Stomach (tissue), 9 donors: Measurements from ENCODE around the gene TTN. TPM values are rescaled to one million over a fixed set of nuclear protein-coding genes. Genes with fewer than 3 reads are reported as not detected.

Experiments
- DNase-seq, 2 donors: peaks; one replicate each; pipeline versions ENCODE4 v3.0.0 to v3.0.0-alpha.2; 2013 to 2019
- H3K27ac ChIP-seq, 5 donors: fragments of 200-600 bp in 4 of 5; sonication (generic) in 4 of 5; one replicate each; pipeline ENCODE4 v1.5.1; 2013 to 2019; ENCODE audit warnings: mild to moderate bottlenecking in 1 of 5, moderate library complexity in 1 of 5
- H3K27me3 ChIP-seq, 3 donors: fragments of 200-600 bp; sonication (generic); one replicate each; pipeline ENCODE4 v1.5.1; 2017 to 2019; ENCODE audit warnings: mixed run types in 1 of 3
- H3K36me3 ChIP-seq, 4 donors: fragments of 200-600 bp; sonication (generic); 1 replicate in 3 of 4; 2 replicates in 1 of 4; pipeline ENCODE4 v1.5.1; 2016 to 2019
- H3K4me1 ChIP-seq, 4 donors: fragments of 200-600 bp; sonication (generic); one replicate each; pipeline ENCODE4 v1.5.1; 2016 to 2019
- H3K4me3 ChIP-seq, 4 donors: fragments of 200-600 bp; sonication (generic) in 3 of 4; one replicate each; pipeline ENCODE4 v1.5.1; 2016 to 2019; ENCODE audit warnings: mild to moderate bottlenecking in 1 of 4
- H3K9me3 ChIP-seq, 4 donors: fragments of 200-600 bp; sonication (generic); one replicate each; pipeline ENCODE4 v1.5.1; 2016 to 2019
- EP300 ChIP-seq: sonication (generic); formaldehyde crosslinking; IDR thresholded peaks from one replicate; pipeline ENCODE4 v1.6.1; 2017; ENCODE audit warnings: antibody characterized with exemption
- POLR2A ChIP-seq, 4 donors: fragments of 450-650 bp; IDR thresholded peaks; one replicate each; pipeline ENCODE4 v1.6.1; 2016; ENCODE audit warnings: antibody characterized with exemption in 4 of 4, control low read depth in 2 of 4, mild to moderate bottlenecking in 1 of 4, moderate library complexity in 1 of 4
- POLR2AphosphoS5 ChIP-seq, 3 donors: sonication (generic); formaldehyde crosslinking; IDR thresholded peaks; one replicate each; pipeline ENCODE4 v1.6.1; 2016; ENCODE audit warnings: antibody characterized with exemption in 3 of 3
- WGBS, 5 donors: extraction: QIAGEN DNeasy Blood & Tissue Kit in 3 of 5; methylation state at CpG; one replicate each; pipeline versions ENCODE4 v1.1.5 to v1.1.7; 2013 to 2018; 5-methylcytosine and 5-hydroxymethylcytosine counted together
- intact Hi-C: fragments of 100-400 bp; cut with DNase I; formaldehyde crosslinking; loops from one replicate; pipeline ENCODE4 v1.15.1; 2023; ENCODE audit warnings: low total_unique reads
- polyA plus RNA-seq, 3 donors: library from polyadenylated mRNA; stranded (reverse); fragments of 200-250 nt; gene quantifications; one replicate each; pipeline ENCODE4 v1.2.3, GENCODE V29; 2013
- total RNA-seq, 5 donors: library from RNA; depleted of rRNA; stranded (reverse); fragments of >200 nt; gene quantifications; one replicate each; pipeline versions ENCODE4 v1.1.0 to v1.2.3, GENCODE V29; 2014 to 2016
- TF ChIP-seq, protein P1 (sequence below), 7 experiments: fragments of 450-650 bp in 4 of 7; fragments of 200-600 bp in 3 of 7; sonication (generic) in 3 of 7; IDR thresholded peaks; one replicate each; pipeline ENCODE4 v1.5.1; 2016 to 2019; ENCODE audit warnings: antibody characterized with exemption in 7 of 7, control low read depth in 2 of 7, mild to moderate bottlenecking in 1 of 7
- donor health status: healthy with polysubstance abuse.
- donor health status: Bipolar disorder and iron deficiency.
- donor health status: healthy.

TTN gene
- total and polyA plus RNA-seq, 8 donors: 0.03 to 12.8 (median 2.2) TPM

DNA sequence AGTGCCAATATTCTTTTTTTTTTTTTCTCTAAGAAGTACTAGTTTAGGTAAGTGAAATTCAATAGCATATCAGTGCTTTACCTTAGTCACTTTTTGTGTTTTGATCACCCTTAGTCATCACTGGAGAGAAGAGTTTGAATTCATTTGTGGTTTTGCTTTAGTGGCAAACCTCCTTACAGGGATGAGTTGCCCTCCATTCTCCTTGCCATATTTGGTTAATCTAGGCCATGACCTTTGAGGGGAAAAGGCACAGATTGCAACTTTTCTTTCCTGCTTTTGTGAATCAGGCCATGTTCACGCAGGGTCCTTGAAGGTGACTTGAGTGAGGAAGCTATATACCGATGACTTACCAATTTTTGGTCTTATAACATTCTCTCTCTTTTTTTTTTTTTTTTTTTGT is 292.6 kb downstream of the TTN start:
- no peaks in the 10 kb centered on the region for H3K4me1 ChIP-seq
- H3K27me3 ChIP-seq: no peaks in the 10 kb centered on the region
- no peak overlapping the region for H3K4me3 ChIP-seq
- no peak overlapping the region for H3K27ac ChIP-seq
- peaks cover 7 to 62% (median 58%) of the 10 kb centered on the region in 4 donors for H3K36me3 ChIP-seq
- DNase-seq: no peak
- intact Hi-C loops: no loop called here
- no peak for TF ChIP-seq EP300
- TF ChIP-seq POLR2AphosphoS5 (IDR thresholded peaks at IDR 0.05): no peak
- no peak for TF ChIP-seq POLR2A (IDR thresholded peaks at IDR 0.05)
- TF ChIP-seq, protein P1, sequence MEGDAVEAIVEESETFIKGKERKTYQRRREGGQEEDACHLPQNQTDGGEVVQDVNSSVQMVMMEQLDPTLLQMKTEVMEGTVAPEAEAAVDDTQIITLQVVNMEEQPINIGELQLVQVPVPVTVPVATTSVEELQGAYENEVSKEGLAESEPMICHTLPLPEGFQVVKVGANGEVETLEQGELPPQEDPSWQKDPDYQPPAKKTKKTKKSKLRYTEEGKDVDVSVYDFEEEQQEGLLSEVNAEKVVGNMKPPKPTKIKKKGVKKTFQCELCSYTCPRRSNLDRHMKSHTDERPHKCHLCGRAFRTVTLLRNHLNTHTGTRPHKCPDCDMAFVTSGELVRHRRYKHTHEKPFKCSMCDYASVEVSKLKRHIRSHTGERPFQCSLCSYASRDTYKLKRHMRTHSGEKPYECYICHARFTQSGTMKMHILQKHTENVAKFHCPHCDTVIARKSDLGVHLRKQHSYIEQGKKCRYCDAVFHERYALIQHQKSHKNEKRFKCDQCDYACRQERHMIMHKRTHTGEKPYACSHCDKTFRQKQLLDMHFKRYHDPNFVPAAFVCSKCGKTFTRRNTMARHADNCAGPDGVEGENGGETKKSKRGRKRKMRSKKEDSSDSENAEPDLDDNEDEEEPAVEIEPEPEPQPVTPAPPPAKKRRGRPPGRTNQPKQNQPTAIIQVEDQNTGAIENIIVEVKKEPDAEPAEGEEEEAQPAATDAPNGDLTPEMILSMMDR (IDR thresholded peaks at IDR 0.05): no peak
- WGBS, 5 donors: 82 to 97% (median 93%) methylated on average over 2 of the region's 2 CpGs
- no peaks in the 10 kb centered on the region for H3K9me3 ChIP-seq

DNA sequence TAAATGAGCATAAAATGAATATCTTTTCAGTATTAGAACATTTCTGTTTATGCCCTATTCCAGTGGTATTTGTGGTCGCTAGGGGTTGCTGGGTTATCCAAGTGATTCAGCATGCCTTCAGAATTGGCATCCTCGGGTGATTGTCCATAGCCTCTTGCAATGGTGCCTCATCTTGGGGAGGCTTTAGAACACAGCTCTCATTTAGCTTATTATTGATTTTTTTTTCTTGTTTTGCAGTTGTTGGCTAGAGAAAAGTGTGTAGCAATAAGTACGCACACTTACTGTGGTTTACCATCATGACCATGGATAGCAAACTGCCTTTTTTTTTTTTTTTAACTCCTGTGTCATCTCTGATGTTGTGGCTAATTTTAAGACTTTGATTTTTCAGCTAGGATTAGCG is 293.3 kb downstream of the TTN start:
- Histone ChIP-seq H3K27me3 (no peaks in the 10 kb centered on the region), H3K4me1 (no peaks in the 10 kb centered on the region), H3K4me3 (no peak overlapping the region), H3K27ac (no peak overlapping the region), H3K36me3 (peaks cover 7 to 65% (median 60%) of the 10 kb centered on the region in 4 donors), H3K9me3 (no peaks in the 10 kb centered on the region)
- intact Hi-C loops: no loop called here
- TF ChIP-seq POLR2A (IDR thresholded peaks at IDR 0.05) (no peak), EP300 (no peak)
- no peak for DNase-seq
- 93 to 96% (median 93%) methylated on average over 4 of the region's 4 CpGs for WGBS, 5 donors

DNA sequence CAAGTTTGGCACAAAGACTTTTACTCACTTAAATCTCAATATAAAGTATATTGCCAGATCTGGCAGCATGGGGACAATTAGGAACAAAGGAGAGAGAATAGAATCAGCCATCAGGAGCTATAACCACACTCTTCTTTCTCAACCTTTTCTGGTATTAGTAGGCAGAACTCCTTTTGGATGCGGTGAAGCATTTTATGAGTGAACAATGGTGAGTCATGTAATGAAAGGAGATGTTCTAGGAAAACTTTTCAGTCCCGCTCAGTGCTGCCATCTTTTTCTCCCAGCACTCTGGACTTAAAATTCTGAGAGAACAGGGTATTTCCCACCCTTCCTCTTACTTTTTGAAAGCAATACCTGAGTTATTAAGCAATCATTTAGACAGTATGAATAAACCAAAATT is 294.7 kb downstream of the TTN start:
- intact Hi-C loops: no loop called here
- Histone ChIP-seq H3K27ac (no peak overlapping the region), H3K36me3 (peaks cover 0 to 54% (median 48%) of the 10 kb centered on the region in 4 donors), H3K4me1 (peaks cover 0 to under 1% (median 0%) of the 10 kb centered on the region in 4 donors), H3K27me3 (no peaks in the 10 kb centered on the region), H3K4me3 (no peak overlapping the region), H3K9me3 (no peaks in the 10 kb centered on the region)
- TF ChIP-seq POLR2A (IDR thresholded peaks at IDR 0.05): no peak
- TF ChIP-seq EP300: no peak
- no peak for TF ChIP-seq POLR2AphosphoS5 (IDR thresholded peaks at IDR 0.05)
- TF ChIP-seq, protein P1 (IDR thresholded peaks at IDR 0.05): no peak
- WGBS, 5 donors: 90 to 96% (median 95%) methylated on average over 2 of the region's 2 CpGs
- DNase-seq: no peak

DNA sequence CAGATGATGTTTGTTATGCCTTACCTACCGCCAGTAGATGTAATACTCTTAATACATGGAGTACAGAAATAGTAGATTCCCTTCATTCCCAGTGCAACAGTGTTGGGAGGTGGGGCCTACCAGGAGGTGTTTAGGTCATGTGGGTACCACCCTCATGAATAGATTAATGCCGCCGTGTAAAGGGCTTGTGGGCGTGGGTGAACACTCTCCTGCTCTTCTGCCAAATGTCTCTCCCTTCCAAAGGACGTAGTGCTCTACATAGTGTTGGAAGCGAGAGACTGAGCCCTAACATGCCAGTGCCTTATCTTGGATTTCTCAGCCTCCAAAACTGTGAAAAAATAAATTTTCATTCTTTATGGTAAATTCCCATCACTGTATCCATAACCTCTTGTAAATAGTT is 296.8 kb downstream of the TTN start:
- Histone ChIP-seq H3K4me1 (peaks cover 0 to 15% (median 4%) of the 10 kb centered on the region in 4 donors), H3K27me3 (no peaks in the 10 kb centered on the region), H3K4me3 (no peak overlapping the region), H3K9me3 (no peaks in the 10 kb centered on the region), H3K27ac (no peak overlapping the region), H3K36me3 (peaks cover 0 to 59% (median 53%) of the 10 kb centered on the region in 4 donors)
- TF ChIP-seq POLR2A (IDR thresholded peaks at IDR 0.05): no peak
- no peak for TF ChIP-seq POLR2AphosphoS5 (IDR thresholded peaks at IDR 0.05)
- TF ChIP-seq EP300: no peak
- TF ChIP-seq, protein P1 (IDR thresholded peaks at IDR 0.05): no peak
- WGBS, 5 donors: 88 to 95% (median 91%) methylated on average over 6 of the region's 6 CpGs
- no peak for DNase-seq
- intact Hi-C loops: no loop called here

DNA sequence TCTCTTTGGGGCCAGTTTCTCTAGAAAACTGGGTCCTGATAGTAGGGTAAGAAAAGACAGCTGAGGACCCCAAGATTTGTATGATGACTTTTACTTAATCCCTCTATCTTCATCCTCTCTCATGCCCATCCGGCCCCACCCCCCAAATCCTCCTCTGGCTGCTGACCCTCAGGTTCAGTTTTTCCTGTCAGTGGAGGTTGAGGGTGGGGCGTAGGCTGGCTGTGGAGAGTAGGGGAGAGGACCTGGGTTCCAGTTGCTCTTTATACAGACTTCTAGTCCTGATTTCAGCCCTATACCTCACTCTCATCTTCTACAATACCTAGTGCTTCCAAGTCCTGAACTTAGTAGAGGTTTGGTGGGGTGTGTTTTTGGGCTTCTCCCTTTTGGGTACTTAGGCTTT is 298.6 kb downstream of the TTN start:
- intact Hi-C loops: no loop called here
- H3K36me3 ChIP-seq: peaks cover 0 to 68% (median 62%) of the 10 kb centered on the region in 4 donors
- no peaks in the 10 kb centered on the region for H3K27me3 ChIP-seq
- H3K4me3 ChIP-seq: no peak overlapping the region
- H3K9me3 ChIP-seq: no peaks in the 10 kb centered on the region
- H3K27ac ChIP-seq: no peak overlapping the region
- TF ChIP-seq POLR2A (IDR thresholded peaks at IDR 0.05) (no peak), POLR2AphosphoS5 (IDR thresholded peaks at IDR 0.05) (no peak), EP300 (no peak)
- TF ChIP-seq, protein P1 (IDR thresholded peaks at IDR 0.05): no peak
- 92 to 100% (median 98%) methylated on average over 2 of the region's 2 CpGs for WGBS, 5 donors
- no peak for DNase-seq
- H3K4me1 ChIP-seq: peaks cover 0 to 15% (median 4%) of the 10 kb centered on the region in 4 donors
